ENCODE data around the gene NAGLU.
"Not testable (repeated sequence)": the region's sequence is repeated elsewhere in the genome, so short reads cannot be mapped to it uniquely, and the experiment has no call there.

The NAGLU gene

GRCh38 chr17:42537156-42537805 lies 1.2 kb downstream of the NAGLU start:
- Histone ChIP-seq H3K4me3 (ENCODE audit: insufficient read length, low read depth) (peak overlapping the region; percentile 75), H3K9me3 (ENCODE audit: insufficient read depth, low read length) (no peaks in the 10 kb centered on the region), H3K4me1 (ENCODE audit: insufficient read depth, insufficient read length) (peaks cover 14% of the 10 kb centered on the region), H3K36me3 (ENCODE audit: insufficient read depth, insufficient read length, low read length) (peaks cover 32% of the 10 kb centered on the region), H3K27me3 (ENCODE audit: insufficient read depth, insufficient read length) (no peaks in the 10 kb centered on the region), H3K9ac (ENCODE audit: insufficient read length, low read depth) (peak overlapping the region; percentile 85)
- TF ChIP-seq YY1 (IDR thresholded peaks at IDR 0.05; ENCODE audit: insufficient read depth, insufficient read length) (no peak), SUZ12 (IDR thresholded peaks at IDR 0.05; ENCODE audit: extremely low read depth, insufficient read depth, insufficient read length) (no peak), ZNF274 (IDR thresholded peaks at IDR 0.05; ENCODE audit: low read depth, low read length) (no peak)
- DNase-seq (ENCODE audit: low read depth, low spot score), result no peak

- Histone ChIP-seq H3K4me1 (ENCODE audit: insufficient read depth, insufficient read length) (peaks cover 14% of the 10 kb centered on the region), H3K36me3 (ENCODE audit: insufficient read depth, insufficient read length, low read length) (peaks cover 38% of the 10 kb centered on the region), H3K27me3 (ENCODE audit: insufficient read depth, insufficient read length) (no peaks in the 10 kb centered on the region), H3K9ac (ENCODE audit: insufficient read length, low read depth) (peak overlapping the region; percentile 42), H3K9me3 (ENCODE audit: insufficient read depth, low read length) (no peaks in the 10 kb centered on the region), H3K4me3 (ENCODE audit: insufficient read length, low read depth) (no peak overlapping the region)
- no peak for TF ChIP-seq ZNF274 (IDR thresholded peaks at IDR 0.05; ENCODE audit: low read depth, low read length)
- TF ChIP-seq YY1 (IDR thresholded peaks at IDR 0.05; ENCODE audit: insufficient read depth, insufficient read length), result no peak
- TF ChIP-seq SUZ12 (IDR thresholded peaks at IDR 0.05; ENCODE audit: extremely low read depth, insufficient read depth, insufficient read length), result no peak
- DNase-seq (ENCODE audit: low read depth, low spot score), result no peak
These were observed 1.9 kb downstream of the NAGLU start for GRCh38 chr17:42537826-42538451.

DNA sequence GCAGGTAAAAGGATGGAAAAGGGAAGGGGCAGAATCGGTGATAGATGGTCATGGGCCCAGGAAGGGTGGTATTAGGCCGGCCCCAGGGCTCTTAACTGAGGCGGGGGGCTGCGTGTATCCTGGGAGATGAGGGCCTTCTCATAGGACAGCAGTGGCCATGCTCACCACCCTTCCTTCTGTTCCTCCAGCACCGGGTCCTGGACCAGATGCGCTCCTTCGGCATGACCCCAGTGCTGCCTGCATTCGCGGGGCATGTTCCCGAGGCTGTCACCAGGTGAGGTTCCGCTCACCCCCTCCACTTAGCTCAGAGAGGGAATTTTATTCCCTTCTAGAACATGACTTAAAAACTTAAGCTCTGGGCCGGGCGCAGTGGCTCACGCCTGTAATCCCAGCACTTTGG lies 2.4 kb downstream of the NAGLU start:
- no peaks in the 10 kb centered on the region for H3K27me3 ChIP-seq (ENCODE audit: insufficient read depth, insufficient read length)
- TF ChIP-seq SUZ12 (IDR thresholded peaks at IDR 0.05; ENCODE audit: extremely low read depth, insufficient read depth, insufficient read length), result no peak
- no peak for TF ChIP-seq YY1 (IDR thresholded peaks at IDR 0.05; ENCODE audit: insufficient read depth, insufficient read length)
- no peak for TF ChIP-seq ZNF274 (IDR thresholded peaks at IDR 0.05; ENCODE audit: low read depth, low read length)
- no peak for DNase-seq (ENCODE audit: low read depth, low spot score)

DNA sequence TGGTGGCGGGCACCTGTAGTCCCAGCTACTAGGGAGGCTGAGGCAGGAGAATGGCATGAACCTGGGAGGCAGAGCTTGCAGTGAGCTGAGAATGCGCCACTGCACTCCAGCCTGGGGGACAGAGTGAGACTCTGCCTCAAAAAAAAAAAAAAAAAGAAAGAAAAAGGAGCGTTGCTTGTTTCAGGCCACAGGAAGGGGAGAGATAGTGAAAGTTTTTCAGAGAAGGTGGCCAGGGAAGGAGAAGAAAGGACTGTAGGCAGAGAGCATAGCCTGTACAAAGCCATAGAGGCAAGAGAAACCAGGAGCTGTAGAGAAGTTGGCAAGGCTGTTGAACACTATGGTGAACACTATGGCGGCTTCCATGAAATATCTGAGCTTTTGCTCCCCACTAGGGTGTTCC lies 4.5 kb downstream of the NAGLU start:
- not testable (repeated sequence) for DNase-seq (ENCODE audit: low read depth, low spot score); H3K9ac ChIP-seq (ENCODE audit: insufficient read length, low read depth); H3K9me3 ChIP-seq (ENCODE audit: insufficient read depth, low read length); H3K4me1 ChIP-seq (ENCODE audit: insufficient read depth, insufficient read length); H3K27me3 ChIP-seq (ENCODE audit: insufficient read depth, insufficient read length); H3K4me3 ChIP-seq (ENCODE audit: insufficient read length, low read depth)
- peaks cover 60% of the 10 kb centered on the region for H3K36me3 ChIP-seq (ENCODE audit: insufficient read depth, insufficient read length, low read length)

More for the DNA sequence above, 2.4 kb downstream of the NAGLU start:
- H3K9me3 ChIP-seq (ENCODE audit: insufficient read depth, low read length), result no peaks in the 10 kb centered on the region
- H3K9ac ChIP-seq (ENCODE audit: insufficient read length, low read depth), result peak overlapping the region; percentile 29
- no peak overlapping the region for H3K4me3 ChIP-seq (ENCODE audit: insufficient read length, low read depth)
- peaks cover 44% of the 10 kb centered on the region for H3K36me3 ChIP-seq (ENCODE audit: insufficient read depth, insufficient read length, low read length)
- H3K4me1 ChIP-seq (ENCODE audit: insufficient read depth, insufficient read length), result peaks cover 14% of the 10 kb centered on the region

DNA sequence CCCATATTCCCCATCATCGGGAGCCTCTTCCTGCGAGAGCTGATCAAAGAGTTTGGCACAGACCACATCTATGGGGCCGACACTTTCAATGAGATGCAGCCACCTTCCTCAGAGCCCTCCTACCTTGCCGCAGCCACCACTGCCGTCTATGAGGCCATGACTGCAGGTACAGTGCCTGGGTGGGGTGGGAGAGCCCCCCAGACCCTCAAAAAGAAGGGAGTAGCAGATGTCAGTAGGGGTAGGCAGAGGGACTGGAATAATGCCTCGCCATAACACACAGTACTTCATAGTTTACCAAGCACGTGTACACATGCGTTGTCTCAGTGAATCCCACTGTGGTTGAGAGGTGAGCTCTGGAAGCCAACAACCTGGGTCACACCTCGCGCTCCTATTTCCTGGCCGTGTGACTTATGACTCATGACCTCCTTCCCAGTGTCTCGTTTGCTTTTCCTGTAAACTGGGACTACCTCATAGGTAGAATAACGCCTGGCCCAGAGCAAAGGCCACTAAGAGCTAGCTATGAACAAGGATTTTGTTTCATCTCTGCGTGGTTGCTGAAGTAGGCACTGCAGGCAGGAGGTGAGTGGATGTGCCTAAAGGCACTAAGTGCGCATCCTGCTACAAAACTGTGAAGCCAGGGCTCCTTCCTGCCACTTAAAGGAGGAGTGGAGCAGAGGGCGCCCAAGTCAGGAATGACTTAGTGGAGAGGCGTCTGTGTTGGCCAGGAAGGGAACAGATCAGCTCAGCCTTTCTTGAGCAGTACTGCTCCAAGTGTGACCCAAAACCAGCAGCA lies 5.2 kb downstream of the NAGLU start:
- no peak for DNase-seq (ENCODE audit: low read depth, low spot score)
- Histone ChIP-seq H3K4me3 (ENCODE audit: insufficient read length, low read depth) (no peak overlapping the region), H3K9me3 (ENCODE audit: insufficient read depth, low read length) (no peaks in the 10 kb centered on the region), H3K9ac (ENCODE audit: insufficient read length, low read depth) (no peak overlapping the region), H3K4me1 (ENCODE audit: insufficient read depth, insufficient read length) (peaks cover 9% of the 10 kb centered on the region), H3K27me3 (ENCODE audit: insufficient read depth, insufficient read length) (no peaks in the 10 kb centered on the region), H3K36me3 (ENCODE audit: insufficient read depth, insufficient read length, low read length) (peaks cover 60% of the 10 kb centered on the region)
- no peak for TF ChIP-seq ZNF274 (IDR thresholded peaks at IDR 0.05; ENCODE audit: low read depth, low read length)
- TF ChIP-seq SUZ12 (IDR thresholded peaks at IDR 0.05; ENCODE audit: extremely low read depth, insufficient read depth, insufficient read length), result no peak
- TF ChIP-seq YY1 (IDR thresholded peaks at IDR 0.05; ENCODE audit: insufficient read depth, insufficient read length), result no peak

GRCh38 chr17:42543190-42544079 lies 7.4 kb downstream of the NAGLU start:
- TF ChIP-seq YY1 (IDR thresholded peaks at IDR 0.05; ENCODE audit: insufficient read depth, insufficient read length), result no peak
- TF ChIP-seq SUZ12 (IDR thresholded peaks at IDR 0.05; ENCODE audit: extremely low read depth, insufficient read depth, insufficient read length), result no peak
- TF ChIP-seq ZNF274 (IDR thresholded peaks at IDR 0.05; ENCODE audit: low read depth, low read length), result no peak
- Histone ChIP-seq H3K36me3 (ENCODE audit: insufficient read depth, insufficient read length, low read length) (peaks cover 53% of the 10 kb centered on the region), H3K9me3 (ENCODE audit: insufficient read depth, low read length) (no peaks in the 10 kb centered on the region), H3K9ac (ENCODE audit: insufficient read length, low read depth) (no peak overlapping the region), H3K4me3 (ENCODE audit: insufficient read length, low read depth) (no peak overlapping the region), H3K27me3 (ENCODE audit: insufficient read depth, insufficient read length) (no peaks in the 10 kb centered on the region), H3K4me1 (ENCODE audit: insufficient read depth, insufficient read length) (peaks cover 3% of the 10 kb centered on the region)
- DNase-seq (ENCODE audit: low read depth, low spot score), result no peak

Measured in NT2/D1 (cell line).